GM19099 (cell line): ENCODE measurements around the gene ORC6.

Experiments
- POLR2A ChIP-seq: IDR thresholded peaks from 3 replicates; pipeline ENCODE4 v1.6.1; 2011; ENCODE audit warnings: low read depth; ENCODE audit not compliant: insufficient read length; ENCODE audit errors: extremely low read depth

ORC6 gene, protein sequence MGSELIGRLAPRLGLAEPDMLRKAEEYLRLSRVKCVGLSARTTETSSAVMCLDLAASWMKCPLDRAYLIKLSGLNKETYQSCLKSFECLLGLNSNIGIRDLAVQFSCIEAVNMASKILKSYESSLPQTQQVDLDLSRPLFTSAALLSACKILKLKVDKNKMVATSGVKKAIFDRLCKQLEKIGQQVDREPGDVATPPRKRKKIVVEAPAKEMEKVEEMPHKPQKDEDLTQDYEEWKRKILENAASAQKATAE

DNA sequence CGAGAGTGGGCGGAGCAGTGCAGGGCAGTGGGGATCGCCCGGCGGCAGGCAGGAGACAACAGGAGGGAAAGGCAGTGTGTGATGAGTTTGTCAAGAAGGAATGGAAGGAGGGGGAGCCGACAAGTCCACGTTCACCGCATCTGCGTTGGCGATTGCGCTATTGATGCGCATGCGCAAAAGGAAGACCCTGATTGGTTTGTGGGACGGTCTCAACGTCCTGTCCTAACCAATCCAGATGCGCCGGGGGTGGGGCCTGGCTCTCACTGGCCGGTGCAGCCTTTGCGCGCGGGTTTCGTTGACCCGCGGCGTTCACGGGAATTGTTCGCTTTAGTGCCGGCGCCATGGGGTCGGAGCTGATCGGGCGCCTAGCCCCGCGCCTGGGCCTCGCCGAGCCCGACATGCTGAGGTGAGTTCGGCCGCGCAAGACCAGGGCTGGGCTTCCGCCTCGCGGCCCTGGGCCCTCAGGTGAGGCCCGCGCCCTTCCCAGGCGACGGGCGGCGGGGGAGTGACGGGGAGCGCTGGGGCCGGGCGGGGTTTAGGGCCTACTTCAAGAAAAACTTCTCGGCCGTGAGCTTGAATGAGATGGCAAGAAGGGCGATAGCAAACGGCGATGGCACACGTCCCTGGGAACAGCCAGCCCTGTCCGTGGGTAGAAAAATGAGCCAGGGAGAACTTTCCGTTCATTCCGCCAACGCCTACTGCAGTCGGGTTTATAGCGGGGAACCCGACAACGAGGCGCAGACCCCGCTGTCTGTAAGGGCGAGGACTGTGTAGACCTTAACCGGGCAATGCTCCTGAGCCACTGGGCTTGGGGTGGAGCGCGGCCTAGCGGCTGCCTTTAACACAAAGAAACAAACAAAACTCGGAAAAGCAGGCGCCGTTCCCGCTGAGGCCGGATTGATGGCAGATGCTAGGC is at the start of gene ORC6:
Gene ORC6, plus strand, starts transcription at position 295 of the 916 bp plus-strand sequence. Its CDS starts 47 bp downstream, at position 342.
- TF ChIP-seq POLR2A = peak; percentile 80

- no peak for TF ChIP-seq POLR2A
Observed at GRCh38 chr16:46648656-46649055, 40.8 kb upstream of the ORC6 start.

- TF ChIP-seq POLR2A = no peak
Observed at GRCh38 chr16:46649588-46650253, 39.7 kb upstream of the ORC6 start.

GRCh38 chr16:46650254-46650623 is 39.2 kb upstream of the ORC6 start:
- no peak for TF ChIP-seq POLR2A

GRCh38 chr16:46651305-46651704 is 38.2 kb upstream of the ORC6 start:
- no peak for TF ChIP-seq POLR2A

- TF ChIP-seq POLR2A = no peak
Observed at GRCh38 chr16:46658925-46659324, 30.5 kb upstream of the ORC6 start.

DNA sequence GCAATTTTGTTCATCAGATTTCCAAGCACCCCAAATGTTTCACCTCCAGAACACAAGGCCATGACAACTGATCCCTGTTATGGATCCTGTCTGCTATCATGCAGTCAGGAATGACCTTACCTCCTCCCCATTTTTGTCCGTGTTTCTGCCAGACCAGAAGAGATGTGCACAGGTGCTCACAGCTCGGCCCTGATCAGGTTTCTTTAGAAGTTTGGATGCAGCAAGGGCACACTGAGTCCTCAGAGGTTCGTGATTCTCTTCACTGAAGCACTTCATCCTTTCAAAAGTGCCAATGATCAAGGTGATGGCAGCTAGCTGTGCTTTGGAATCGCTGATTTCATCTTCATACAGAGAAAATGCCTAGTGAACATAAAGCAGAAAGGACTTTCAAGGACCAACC is 27.3 kb upstream of the ORC6 start:
- TF ChIP-seq POLR2A = no peak

DNA sequence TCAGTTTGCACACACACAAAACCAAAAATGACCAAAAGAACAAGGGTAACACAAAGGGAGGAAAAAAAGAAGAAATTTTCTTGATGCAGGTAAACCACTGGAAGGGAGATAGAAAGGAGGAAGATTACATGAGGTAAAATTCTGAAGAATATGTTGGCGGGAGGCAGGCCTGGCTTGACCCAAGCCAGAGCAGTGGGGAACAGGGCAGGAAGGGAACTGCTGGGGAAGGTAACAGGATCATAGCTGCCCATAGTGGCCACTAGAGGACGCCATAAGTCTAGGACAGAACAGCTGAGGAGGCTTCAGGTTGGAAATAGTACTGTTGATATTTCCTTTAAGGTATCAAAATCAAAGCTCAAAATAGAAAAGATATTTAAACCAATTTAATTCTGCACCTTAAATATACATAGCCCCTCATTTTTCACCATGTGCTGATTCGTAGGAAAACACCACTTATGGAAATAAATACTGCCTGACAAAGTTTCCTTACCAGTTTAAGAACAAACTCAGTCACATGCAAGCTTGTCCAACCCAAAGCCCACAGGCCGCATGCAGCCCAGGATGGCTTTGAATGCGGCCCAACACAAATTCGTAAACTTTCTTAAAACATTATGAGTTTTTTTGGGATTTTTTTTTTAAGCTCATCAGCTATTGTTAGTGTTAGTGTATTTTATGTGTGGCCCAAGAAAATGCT is 16.0 kb upstream of the ORC6 start:
- TF ChIP-seq POLR2A = no peak

DNA sequence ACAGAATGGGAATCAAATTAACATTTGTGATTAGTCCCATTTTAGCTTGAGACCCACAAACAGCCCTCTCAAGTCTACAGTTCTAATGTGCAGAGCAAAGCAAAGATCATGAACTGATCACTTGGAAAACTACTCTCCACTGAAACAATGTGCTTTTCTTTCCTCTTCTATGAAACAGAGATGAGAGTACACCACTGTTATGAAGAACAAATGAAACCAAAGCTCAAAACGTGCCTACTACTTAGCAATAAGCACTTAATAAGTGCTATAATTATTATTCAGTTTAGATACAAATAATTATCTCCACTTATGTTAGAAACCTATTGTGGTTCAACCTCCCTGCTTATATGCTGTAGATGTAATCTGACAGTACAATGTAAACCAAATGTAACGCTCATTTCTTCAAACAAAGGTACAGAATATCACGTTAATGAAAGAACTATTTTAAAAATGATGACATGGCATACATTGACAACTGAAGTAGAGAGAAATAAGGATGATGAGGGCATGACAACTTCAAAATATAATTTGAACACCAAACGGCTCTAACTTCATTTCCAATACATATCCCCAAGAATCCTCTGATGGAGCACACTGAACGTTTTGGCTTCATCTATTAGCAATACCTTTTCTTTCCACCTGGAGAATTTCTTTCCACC is 2.5 kb upstream of the ORC6 start:
- TF ChIP-seq POLR2A = no peak

DNA sequence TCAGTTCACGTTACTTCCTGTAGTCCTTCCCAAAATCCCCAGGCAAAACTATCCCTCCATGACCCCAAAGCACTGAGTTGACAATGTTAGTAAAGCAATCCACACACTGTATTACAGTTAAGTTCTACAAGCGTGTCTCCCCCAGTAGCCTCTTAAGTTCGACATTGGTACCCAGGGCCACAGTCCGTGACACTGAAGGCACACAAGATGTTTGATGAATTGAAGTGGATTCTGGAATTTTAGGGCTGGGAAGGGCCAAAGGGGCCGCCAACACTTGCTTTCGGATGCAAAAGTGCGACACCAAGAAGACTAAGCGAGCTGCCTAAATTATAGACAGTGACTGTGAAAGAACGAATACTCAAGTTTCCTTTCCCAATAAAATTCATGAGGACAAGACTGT is 2.0 kb upstream of the ORC6 start:
- no peak for TF ChIP-seq POLR2A

DNA sequence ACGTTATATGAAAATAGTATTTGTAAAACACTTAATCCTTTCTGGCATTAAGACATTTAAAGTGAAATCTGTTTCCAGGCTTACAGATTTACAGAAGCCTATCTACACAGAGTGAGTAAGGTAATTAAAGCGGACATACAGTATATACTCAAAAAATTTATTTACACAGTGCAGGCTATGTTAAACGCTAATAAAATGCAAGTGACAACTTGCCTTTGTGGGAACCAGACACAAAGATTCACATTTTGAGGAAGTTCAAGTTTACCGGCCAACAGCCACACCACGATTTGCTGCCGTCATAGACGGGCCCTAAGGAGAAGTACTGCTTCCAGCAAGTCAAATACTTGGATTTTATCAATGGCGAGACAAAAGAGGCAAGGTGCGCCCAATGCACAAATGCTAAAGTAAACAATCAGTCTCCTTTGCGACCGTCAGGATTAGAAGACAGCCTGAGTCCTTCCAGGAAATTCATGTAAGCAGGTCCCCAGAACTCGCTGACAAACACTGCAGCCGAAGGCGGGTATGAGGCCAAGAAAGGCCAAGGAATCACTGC is 1.3 kb upstream of the ORC6 start:
- no peak for TF ChIP-seq POLR2A

- peak; percentile 70 for TF ChIP-seq POLR2A
Observed at GRCh38 chr16:46688654-46689364, 650 bp upstream of the ORC6 start, which contains the start of gene VPS35. VPS35 (minus strand) TSS chr16:46689178; CDS start chr16:46689133, 45 bp downstream.
